ENCODE results near the gene SLC24A4. TPM values are rescaled to one million over a fixed set of nuclear protein-coding genes. Genes with fewer than 3 reads are reported as not detected.

The SLC24A4 gene
- total RNA-seq, 4 donors from 2014 or later: 0.35 to 0.49 TPM; not detected in 2

- H3K27ac ChIP-seq: no peak overlapping the region
- TF ChIP-seq POLR2A (IDR thresholded peaks at IDR 0.05): no peak
- TF ChIP-seq, protein P1, sequence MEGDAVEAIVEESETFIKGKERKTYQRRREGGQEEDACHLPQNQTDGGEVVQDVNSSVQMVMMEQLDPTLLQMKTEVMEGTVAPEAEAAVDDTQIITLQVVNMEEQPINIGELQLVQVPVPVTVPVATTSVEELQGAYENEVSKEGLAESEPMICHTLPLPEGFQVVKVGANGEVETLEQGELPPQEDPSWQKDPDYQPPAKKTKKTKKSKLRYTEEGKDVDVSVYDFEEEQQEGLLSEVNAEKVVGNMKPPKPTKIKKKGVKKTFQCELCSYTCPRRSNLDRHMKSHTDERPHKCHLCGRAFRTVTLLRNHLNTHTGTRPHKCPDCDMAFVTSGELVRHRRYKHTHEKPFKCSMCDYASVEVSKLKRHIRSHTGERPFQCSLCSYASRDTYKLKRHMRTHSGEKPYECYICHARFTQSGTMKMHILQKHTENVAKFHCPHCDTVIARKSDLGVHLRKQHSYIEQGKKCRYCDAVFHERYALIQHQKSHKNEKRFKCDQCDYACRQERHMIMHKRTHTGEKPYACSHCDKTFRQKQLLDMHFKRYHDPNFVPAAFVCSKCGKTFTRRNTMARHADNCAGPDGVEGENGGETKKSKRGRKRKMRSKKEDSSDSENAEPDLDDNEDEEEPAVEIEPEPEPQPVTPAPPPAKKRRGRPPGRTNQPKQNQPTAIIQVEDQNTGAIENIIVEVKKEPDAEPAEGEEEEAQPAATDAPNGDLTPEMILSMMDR (IDR thresholded peaks at IDR 0.05): no peak
- no peaks in the 10 kb centered on the region for H3K27me3 ChIP-seq
- no peaks in the 10 kb centered on the region for H3K4me1 ChIP-seq
- H3K9me3 ChIP-seq: no peaks in the 10 kb centered on the region
- intact Hi-C loops (cut with DNase I; ENCODE audit: low total_unique reads): no loop called here
- DNase-seq: no peak
- H3K36me3 ChIP-seq: no peaks in the 10 kb centered on the region
- H3K4me3 ChIP-seq: no peak overlapping the region
These were observed 16.5 kb downstream of the SLC24A4 start for GRCh38 chr14:92339426-92339825.

- H3K36me3 ChIP-seq: no peaks in the 10 kb centered on the region
- no peak overlapping the region for H3K4me3 ChIP-seq
- H3K9me3 ChIP-seq: no peaks in the 10 kb centered on the region
- H3K4me1 ChIP-seq: no peaks in the 10 kb centered on the region
- H3K27me3 ChIP-seq: no peaks in the 10 kb centered on the region
- no peak for DNase-seq
- H3K27ac ChIP-seq: no peak overlapping the region
- TF ChIP-seq POLR2A (IDR thresholded peaks at IDR 0.05): no peak
- TF ChIP-seq, protein P1 (IDR thresholded peaks at IDR 0.05): no peak
- intact Hi-C loops (cut with DNase I; ENCODE audit: low total_unique reads): no loop called here
These were observed 17.1 kb downstream of the SLC24A4 start for GRCh38 chr14:92340071-92340470.

GRCh38 chr14:92340931-92341330, 18.0 kb downstream of the SLC24A4 start:
- DNase-seq: no peak
- no peak overlapping the region for H3K27ac ChIP-seq
- no peaks in the 10 kb centered on the region for H3K27me3 ChIP-seq
- H3K9me3 ChIP-seq: no peaks in the 10 kb centered on the region
- H3K36me3 ChIP-seq: no peaks in the 10 kb centered on the region
- TF ChIP-seq, protein P1 (IDR thresholded peaks at IDR 0.05): no peak
- no peak for TF ChIP-seq POLR2A (IDR thresholded peaks at IDR 0.05)
- no peak overlapping the region for H3K4me3 ChIP-seq
- intact Hi-C loops (cut with DNase I; ENCODE audit: low total_unique reads): no loop called here
- no peaks in the 10 kb centered on the region for H3K4me1 ChIP-seq

- no peak for DNase-seq
- Histone ChIP-seq H3K36me3 (no peaks in the 10 kb centered on the region), H3K4me1 (no peaks in the 10 kb centered on the region), H3K27ac (no peak overlapping the region), H3K9me3 (no peaks in the 10 kb centered on the region), H3K27me3 (no peaks in the 10 kb centered on the region), H3K4me3 (no peak overlapping the region)
- intact Hi-C loops (cut with DNase I; ENCODE audit: low total_unique reads): no loop called here
- TF ChIP-seq, protein P1 (IDR thresholded peaks at IDR 0.05): no peak
- TF ChIP-seq POLR2A (IDR thresholded peaks at IDR 0.05): no peak
These were observed 18.8 kb downstream of the SLC24A4 start for GRCh38 chr14:92341791-92342190.

DNA sequence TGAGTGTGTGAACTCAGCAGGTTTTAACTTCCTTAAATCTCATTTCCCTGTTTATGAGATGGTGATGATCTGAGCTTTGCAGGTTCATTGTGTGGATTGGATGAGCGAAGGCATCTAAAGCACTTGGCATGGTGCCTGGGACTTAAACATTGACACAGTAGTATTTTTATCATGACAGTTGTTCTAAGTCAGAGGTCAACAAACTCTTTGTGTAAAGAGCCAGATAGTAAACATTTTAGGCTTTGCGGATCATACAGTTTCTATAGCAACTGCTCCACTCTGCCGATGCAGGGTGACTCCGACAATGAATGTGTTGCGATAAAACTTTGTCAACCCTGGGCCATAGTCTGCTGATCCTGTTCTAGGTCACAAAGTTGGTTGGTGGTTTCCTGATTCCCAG, 25.2 kb downstream of the SLC24A4 start:
- intact Hi-C loops (cut with DNase I; ENCODE audit: low total_unique reads): no loop called here
- Histone ChIP-seq H3K36me3 (no peaks in the 10 kb centered on the region), H3K27me3 (no peaks in the 10 kb centered on the region), H3K27ac (no peak overlapping the region), H3K9me3 (no peaks in the 10 kb centered on the region), H3K4me3 (no peak overlapping the region), H3K4me1 (no peaks in the 10 kb centered on the region)
- TF ChIP-seq, protein P1 (IDR thresholded peaks at IDR 0.05): no peak
- no peak for TF ChIP-seq POLR2A (IDR thresholded peaks at IDR 0.05)
- no peak for DNase-seq

All from uterus (tissue), 4 donors.